IPS-20b (cell line): ENCODE measurements around the gene GPR39.

Experiments used
- H3K27ac ChIP-seq: one replicate; pipeline ENCODE4 v1.5.1; 2013; ENCODE audit warnings: low read length
- H3K27me3 ChIP-seq: 2 replicates; pipeline ENCODE4 v1.6.1; 2013; ENCODE audit warnings: mild to moderate bottlenecking, low read length, inconsistent platforms; ENCODE audit not compliant: insufficient read depth
- H3K36me3 ChIP-seq: 2 replicates; pipeline ENCODE4 v1.6.1; 2013; ENCODE audit warnings: low read depth, mild to moderate bottlenecking, inconsistent platforms, low read length, moderate library complexity; ENCODE audit not compliant: insufficient read depth
- H3K4me1 ChIP-seq: 2 replicates; pipeline ENCODE4 v1.6.1; 2013; ENCODE audit warnings: mild to moderate bottlenecking, control low read depth, inconsistent platforms, low read length, moderate library complexity; ENCODE audit not compliant: insufficient read depth
- H3K4me3 ChIP-seq: 2 replicates; pipeline ENCODE4 v1.5.1; 2013; ENCODE audit warnings: mild to moderate bottlenecking, low read length, inconsistent platforms
- H3K9ac ChIP-seq: 2 replicates; pipeline ENCODE4 v1.6.1; 2013; ENCODE audit warnings: low read depth, mild to moderate bottlenecking, inconsistent platforms, low read length, moderate library complexity
- H3K9me3 ChIP-seq: 2 replicates; pipeline ENCODE4 v1.6.1; 2013; ENCODE audit warnings: mild to moderate bottlenecking, low read depth, low read length, inconsistent platforms; ENCODE audit not compliant: insufficient read depth

The GPR39 gene

DNA sequence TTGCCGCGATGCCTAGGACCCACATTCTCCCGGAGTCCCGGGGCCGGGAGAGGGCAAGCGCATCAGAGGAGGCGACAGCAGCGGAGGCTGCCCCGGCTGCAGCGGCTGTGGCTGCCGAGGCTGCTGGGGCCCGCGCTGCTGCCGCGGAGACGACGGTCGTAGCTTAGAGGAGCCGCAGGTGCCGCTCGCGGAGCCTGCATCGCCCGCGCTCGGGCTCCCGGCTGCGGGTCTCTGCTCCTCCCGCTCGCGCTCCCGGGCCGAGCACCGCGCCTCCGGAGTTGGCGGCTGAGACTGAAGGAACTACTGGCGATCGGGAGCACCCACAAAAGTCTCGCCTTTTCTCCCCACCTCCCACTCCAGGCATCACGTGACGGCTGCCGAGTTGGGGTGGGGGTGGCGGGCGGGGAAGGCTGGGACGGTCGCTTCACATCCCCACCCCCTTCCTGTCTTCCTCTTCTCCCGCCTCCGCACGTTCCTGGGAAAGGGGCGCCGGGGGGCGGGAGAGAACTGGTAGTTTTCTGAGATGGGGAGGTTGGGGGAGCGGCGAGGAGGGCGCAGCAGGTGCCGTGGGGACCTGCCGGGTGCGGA lies 253.4 kb downstream of the GPR39 start, which contains the start of gene LYPD1:
Gene LYPD1, minus strand, starts transcription at position 298 of the 588 bp plus-strand sequence. Its CDS starts 273 bp downstream, at position 25.
- peak within 1 kb of the TSS; percentile 80 for H3K4me3 ChIP-seq
- H3K9ac ChIP-seq: no peak within 1 kb of the TSS; the same call in 1 of the 2 replicates
- H3K27ac ChIP-seq: no peak within 1 kb of the TSS
- peaks cover 94% of the 10 kb centered on the region for H3K27me3 ChIP-seq
- H3K36me3 ChIP-seq: no peaks in the 10 kb centered on the region
- H3K9me3 ChIP-seq: no peaks in the 10 kb centered on the region
- H3K4me1 ChIP-seq: peaks cover 3% of the 10 kb centered on the region; the same call in 1 of the 2 replicates

DNA sequence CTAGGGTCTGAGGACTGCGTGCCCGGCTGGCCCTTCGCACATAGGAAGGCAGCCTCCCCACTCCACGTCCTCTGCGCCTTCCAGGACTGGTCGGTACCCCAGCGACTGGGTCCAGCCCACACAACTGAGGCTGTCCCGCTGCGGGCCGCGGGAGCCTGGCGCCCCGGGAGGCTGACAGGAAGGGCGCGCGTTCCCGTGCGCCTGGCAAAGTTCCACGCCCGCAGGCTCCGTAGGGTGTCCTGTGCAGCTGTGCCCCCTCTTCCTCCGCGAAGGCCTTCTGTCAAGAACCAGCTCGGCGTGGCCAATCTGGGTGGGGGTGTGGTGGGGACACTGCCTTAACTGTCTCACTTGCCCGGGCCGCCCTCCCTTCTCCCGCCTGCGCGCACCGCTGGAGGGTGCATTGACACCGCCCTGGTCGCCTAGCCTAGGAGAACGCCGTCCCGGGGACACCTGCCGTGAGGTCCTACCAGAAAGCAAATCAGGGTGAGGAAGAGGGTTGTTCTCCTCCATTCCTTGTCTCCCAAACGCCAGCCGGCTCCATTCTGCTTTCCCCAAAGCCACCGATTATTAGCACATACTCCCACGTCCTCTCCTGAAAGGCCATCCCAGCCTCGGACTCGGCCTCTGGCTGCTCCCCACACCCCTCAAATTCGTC lies 254.0 kb downstream of the GPR39 start:
- H3K9ac ChIP-seq: no peak overlapping the region
- no peaks in the 10 kb centered on the region for H3K36me3 ChIP-seq
- H3K4me1 ChIP-seq: peaks cover 3% of the 10 kb centered on the region; the same call in 1 of the 2 replicates
- peak overlapping the region; percentile 80 for H3K4me3 ChIP-seq
- H3K27me3 ChIP-seq: peaks cover 89% of the 10 kb centered on the region
- no peak overlapping the region for H3K27ac ChIP-seq
- H3K9me3 ChIP-seq: no peaks in the 10 kb centered on the region

DNA sequence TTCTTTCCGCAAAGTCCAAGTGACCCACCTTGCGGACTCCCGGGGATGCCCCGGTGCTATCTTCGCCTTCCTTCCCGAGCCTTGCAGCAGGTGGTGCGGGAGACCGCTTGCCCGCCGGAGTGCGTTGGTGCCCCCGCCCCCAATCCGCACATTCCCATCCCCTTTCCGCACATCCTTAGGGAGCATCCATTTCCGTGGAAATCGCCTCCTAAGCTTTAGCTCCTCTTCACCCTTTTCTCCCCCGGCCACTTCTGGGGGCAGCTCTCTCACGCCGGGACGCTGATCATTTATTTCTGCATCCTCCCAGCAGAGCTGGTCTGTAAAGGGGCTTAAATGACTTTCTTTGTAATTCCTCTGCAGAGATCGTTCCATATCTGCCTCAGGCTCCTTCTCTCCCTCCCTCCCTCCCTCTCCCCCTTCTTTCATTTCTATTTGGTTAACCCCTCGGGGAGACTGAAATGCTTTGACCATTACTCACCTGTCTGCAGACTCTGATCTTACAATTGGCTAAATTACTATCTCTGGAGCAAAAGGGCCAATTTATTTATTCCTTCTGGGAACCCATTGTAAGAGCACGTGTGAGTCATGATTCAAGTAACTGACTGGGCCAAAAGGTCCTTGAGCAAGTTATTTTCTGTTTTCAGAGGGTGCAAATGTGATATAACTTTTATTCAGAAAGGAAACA lies 254.7 kb downstream of the GPR39 start:
- H3K27me3 ChIP-seq: peaks cover 82% of the 10 kb centered on the region
- no peak overlapping the region for H3K27ac ChIP-seq
- H3K4me1 ChIP-seq: peaks cover 3% of the 10 kb centered on the region; the same call in 1 of the 2 replicates

DNA sequence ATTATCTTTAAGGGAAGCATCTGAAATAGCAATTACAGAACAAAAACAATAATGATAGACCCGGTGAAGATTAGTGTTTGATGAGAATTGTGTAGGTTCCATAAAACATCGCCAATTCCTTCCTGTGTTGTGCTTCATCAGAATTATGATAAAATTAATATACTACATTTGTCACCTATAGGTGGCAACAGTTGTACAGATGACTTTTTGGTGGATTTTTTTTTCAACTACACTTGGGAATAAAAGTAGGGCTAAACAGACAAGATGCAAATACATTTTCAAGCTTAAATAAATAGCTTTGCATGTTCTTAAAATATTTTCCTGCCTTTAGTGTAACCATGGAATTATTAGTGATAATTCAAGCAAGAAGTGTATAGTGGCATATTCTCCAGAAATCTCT lies 260.4 kb downstream of the GPR39 start:
- H3K27ac ChIP-seq: no peak overlapping the region
- H3K9ac ChIP-seq: no peak overlapping the region
- no peak overlapping the region for H3K4me3 ChIP-seq
- H3K36me3 ChIP-seq: no peaks in the 10 kb centered on the region
- no peaks in the 10 kb centered on the region for H3K9me3 ChIP-seq
- peaks cover 25% of the 10 kb centered on the region for H3K27me3 ChIP-seq
- H3K4me1 ChIP-seq: no peaks in the 10 kb centered on the region

More for the DNA sequence above, 254.7 kb downstream of the GPR39 start:
- Histone ChIP-seq H3K4me3 (peak overlapping the region; percentile 80), H3K9me3 (no peaks in the 10 kb centered on the region), H3K9ac (no peak overlapping the region), H3K36me3 (no peaks in the 10 kb centered on the region)

DNA sequence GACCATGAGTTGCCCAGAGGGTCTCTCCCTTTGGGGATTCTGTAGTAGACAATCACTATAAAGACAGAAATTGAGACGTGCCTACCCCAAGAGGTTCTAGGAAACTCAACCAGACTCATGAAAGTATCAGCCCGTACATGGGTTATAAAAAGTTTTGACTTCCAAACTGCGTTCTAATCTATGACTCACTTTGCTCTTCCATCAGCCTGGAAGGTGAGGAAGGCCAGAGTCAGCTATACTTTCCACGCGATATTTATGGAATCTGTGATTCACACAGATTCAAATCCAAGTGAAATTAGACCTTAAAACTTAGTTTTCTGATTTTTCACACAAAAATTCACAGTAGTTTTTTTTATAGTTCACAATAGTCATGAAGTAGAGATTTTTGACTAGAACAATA lies 261.1 kb downstream of the GPR39 start:
- Histone ChIP-seq H3K27ac (no peak overlapping the region), H3K4me1 (no peaks in the 10 kb centered on the region), H3K27me3 (peaks cover 19% of the 10 kb centered on the region; the same call in 1 of the 2 replicates), H3K9me3 (no peaks in the 10 kb centered on the region), H3K4me3 (no peak overlapping the region), H3K36me3 (no peaks in the 10 kb centered on the region), H3K9ac (no peak overlapping the region)

DNA sequence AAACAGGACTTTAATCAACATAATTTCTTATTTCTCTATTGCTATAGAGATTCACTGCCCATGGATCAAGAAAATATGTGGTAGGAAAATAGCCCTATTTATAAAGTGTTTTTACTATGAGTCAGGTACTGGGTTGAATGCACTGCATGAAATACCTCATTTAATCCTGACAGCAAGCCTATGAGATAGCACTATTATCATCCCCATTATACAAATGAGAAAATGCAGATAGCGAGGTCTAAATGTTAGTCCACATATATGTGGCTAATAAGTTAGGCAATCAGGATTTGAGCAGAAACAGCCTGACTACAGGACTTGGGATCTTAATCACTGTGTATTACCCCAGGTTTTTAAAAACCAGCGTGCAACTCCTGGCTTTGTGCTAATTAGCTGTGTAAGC lies 261.9 kb downstream of the GPR39 start:
- Histone ChIP-seq H3K27ac (no peak overlapping the region), H3K4me1 (no peaks in the 10 kb centered on the region), H3K9ac (no peak overlapping the region), H3K4me3 (no peak overlapping the region), H3K36me3 (no peaks in the 10 kb centered on the region), H3K27me3 (peaks cover 10% of the 10 kb centered on the region; the same call in 1 of the 2 replicates), H3K9me3 (no peaks in the 10 kb centered on the region)

DNA sequence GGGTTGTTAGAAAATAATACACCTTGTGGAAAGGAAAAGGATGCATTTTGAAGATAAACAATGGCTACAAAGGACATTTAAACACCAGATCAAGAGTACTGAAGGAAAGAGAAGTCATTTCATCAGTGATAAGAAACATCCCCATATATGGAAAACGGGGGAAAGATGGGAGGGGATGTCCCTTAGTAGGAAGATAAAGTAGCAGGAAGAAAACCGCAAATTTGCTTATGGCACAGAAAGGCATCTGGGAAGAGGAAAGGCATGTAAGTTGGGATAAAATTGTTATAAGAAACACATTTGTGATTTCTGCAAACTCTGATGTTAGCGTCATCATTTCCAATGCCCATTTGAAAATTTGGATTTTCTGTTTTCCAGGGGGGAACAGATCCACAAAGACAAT lies 263.9 kb downstream of the GPR39 start:
- H3K9me3 ChIP-seq: no peaks in the 10 kb centered on the region
- no peaks in the 10 kb centered on the region for H3K27me3 ChIP-seq
- H3K9ac ChIP-seq: no peak overlapping the region
- no peak overlapping the region for H3K4me3 ChIP-seq
- H3K4me1 ChIP-seq: no peaks in the 10 kb centered on the region
- H3K27ac ChIP-seq: no peak overlapping the region
- H3K36me3 ChIP-seq: no peaks in the 10 kb centered on the region

DNA sequence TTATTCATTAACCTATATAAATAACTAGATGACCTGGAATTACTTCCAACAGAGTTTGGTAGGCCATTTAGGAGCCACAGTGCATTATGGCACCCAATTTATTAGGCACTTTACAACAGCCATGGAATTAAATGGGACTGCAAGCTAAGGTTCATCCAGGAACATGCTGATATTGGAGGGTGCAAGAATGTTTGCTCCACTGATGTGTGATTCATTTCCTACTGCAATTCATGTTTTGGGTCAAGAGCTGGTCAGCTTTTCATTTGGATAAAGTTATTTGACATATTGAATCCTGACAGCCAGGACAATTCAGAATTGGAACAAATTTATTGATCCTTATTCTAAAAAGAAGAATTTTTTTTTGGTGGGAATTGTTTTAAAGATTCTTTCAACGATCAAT lies 265.2 kb downstream of the GPR39 start:
- no peaks in the 10 kb centered on the region for H3K27me3 ChIP-seq
- H3K9ac ChIP-seq: no peak overlapping the region
- no peaks in the 10 kb centered on the region for H3K4me1 ChIP-seq
- no peaks in the 10 kb centered on the region for H3K9me3 ChIP-seq
- no peaks in the 10 kb centered on the region for H3K36me3 ChIP-seq
- no peak overlapping the region for H3K4me3 ChIP-seq
- no peak overlapping the region for H3K27ac ChIP-seq

DNA sequence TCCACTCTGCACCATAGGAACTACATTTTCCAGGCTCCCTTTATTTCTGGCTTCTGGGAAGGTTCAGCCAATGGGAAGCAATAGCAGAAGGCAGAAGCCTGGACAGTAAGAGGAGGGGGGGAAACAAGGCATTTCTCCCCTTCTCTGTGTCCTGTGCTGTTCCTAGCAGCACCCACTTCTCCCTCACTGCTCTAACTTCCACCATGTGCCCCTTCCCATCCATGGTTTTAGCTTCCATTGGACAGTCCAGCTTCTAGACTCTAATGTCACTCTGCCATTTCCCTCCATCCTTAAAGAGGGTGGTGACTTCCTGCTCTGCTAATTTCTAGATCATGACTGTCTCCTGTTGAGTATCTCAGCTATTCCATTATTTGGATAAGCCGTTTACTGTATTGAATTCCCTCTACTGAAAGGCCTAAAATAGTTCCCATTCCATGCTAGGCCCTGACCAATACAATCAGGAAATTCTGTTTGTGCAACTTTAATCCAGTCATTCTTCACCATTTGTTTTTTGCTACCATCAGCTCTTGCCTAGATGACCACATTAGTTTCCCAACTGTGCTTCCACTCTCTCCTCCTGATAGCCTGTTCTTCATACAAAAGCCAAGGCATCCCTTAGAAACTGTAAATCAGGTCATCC lies 274.2 kb downstream of the GPR39 start:
- Histone ChIP-seq H3K27ac (no peak overlapping the region), H3K27me3 (no peaks in the 10 kb centered on the region), H3K4me3 (no peak overlapping the region), H3K9ac (no peak overlapping the region), H3K4me1 (peaks cover 3% of the 10 kb centered on the region; the same call in 1 of the 2 replicates), H3K36me3 (no peaks in the 10 kb centered on the region), H3K9me3 (no peaks in the 10 kb centered on the region)

DNA sequence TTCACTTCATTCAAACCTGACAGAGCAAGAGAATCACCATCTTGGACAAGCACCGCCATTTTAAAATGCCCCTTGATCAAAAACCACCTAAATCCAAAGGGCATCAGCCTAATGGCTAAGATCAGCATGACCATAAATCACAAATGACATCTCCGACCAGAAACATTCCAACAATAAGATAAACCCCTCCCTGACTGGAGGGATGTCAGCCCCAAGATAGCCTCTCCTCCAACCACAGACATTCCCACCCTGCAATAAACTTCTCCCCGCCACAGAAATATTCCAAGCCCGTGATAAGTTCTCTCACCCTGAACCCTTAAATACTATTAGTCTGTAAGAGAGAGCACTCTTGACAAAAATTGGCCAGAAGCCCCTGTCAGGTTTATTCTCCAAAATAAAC lies 275.0 kb downstream of the GPR39 start:
- H3K27me3 ChIP-seq: no peaks in the 10 kb centered on the region
- no peaks in the 10 kb centered on the region for H3K36me3 ChIP-seq
- H3K9ac ChIP-seq: no peak overlapping the region
- no peak overlapping the region for H3K4me3 ChIP-seq
- no peaks in the 10 kb centered on the region for H3K9me3 ChIP-seq
- H3K27ac ChIP-seq: no peak overlapping the region
- H3K4me1 ChIP-seq: peaks cover 3% of the 10 kb centered on the region; the same call in 1 of the 2 replicates

DNA sequence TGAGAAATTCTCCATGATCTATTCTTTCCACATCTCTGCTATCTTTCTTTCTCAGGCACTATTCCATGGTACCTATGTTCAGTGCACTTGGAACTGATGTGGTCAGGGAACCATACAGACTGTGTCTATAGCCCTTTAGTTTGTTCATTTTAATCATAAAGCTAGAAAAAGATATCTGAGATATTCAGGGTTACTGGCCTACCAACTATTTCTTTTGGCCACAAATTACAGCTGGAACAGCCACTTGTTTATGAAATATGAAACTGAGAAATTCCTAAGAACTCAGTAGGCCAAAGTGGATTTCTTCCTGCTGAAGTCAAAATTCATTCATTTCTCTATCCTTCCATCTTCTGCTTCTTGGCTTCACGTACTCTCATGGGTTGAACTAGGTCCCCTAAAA lies 276.2 kb downstream of the GPR39 start:
- Histone ChIP-seq H3K9ac (no peak overlapping the region), H3K4me3 (no peak overlapping the region), H3K9me3 (no peaks in the 10 kb centered on the region)

More for the DNA sequence above, 276.2 kb downstream of the GPR39 start:
- Histone ChIP-seq H3K27ac (no peak overlapping the region), H3K36me3 (no peaks in the 10 kb centered on the region), H3K27me3 (no peaks in the 10 kb centered on the region), H3K4me1 (peaks cover 3% of the 10 kb centered on the region; the same call in 1 of the 2 replicates)
